GM12878 (cell line): ENCODE results near the gene DDX39B.

Source experiments
- BCLAF1 ChIP-seq: fragments of 450-650 bp; IDR thresholded peaks from 2 replicates; pipeline ENCODE4 v1.6.1; 2017; ENCODE audit warnings: antibody characterized with exemption, mild to moderate bottlenecking, moderate library complexity
- CTCF ChIP-seq, 3 experiments: IDR thresholded peaks in 2 of 3; conservative IDR thresholded peaks in 1 of 3; 2 replicates each; pipeline ENCODE4 v1.5.1; 2011; ENCODE audit warnings: low read depth in 3 of 3, low read length in 3 of 3, mild to moderate bottlenecking in 3 of 3, control low read depth in 2 of 3, moderate library complexity in 2 of 3, inconsistent platforms in 1 of 3, mixed read lengths in 1 of 3; ENCODE audit not compliant: control insufficient read depth in 2 of 3, insufficient read depth in 1 of 3; ENCODE audit errors: extremely low read depth in 1 of 3
- ESRRA ChIP-seq: IDR thresholded peaks from 2 replicates; pipeline ENCODE4 v1.6.1; 2012; ENCODE audit warnings: mild to moderate bottlenecking, low read length, improper control_type of control experiment
- EZH2 ChIP-seq: IDR thresholded peaks from 2 replicates; pipeline ENCODE4 v1.6.1; 2012; ENCODE audit warnings: low read depth, mild to moderate bottlenecking, control low read depth, inconsistent platforms, low read length, borderline replicate concordance; ENCODE audit not compliant: control insufficient read depth
- HDAC2 ChIP-seq: fragments of 200-600 bp; sonication (generic); IDR thresholded peaks from 2 replicates; pipeline ENCODE4 v1.6.1; 2017
- MXI1 ChIP-seq: fragments of 150-350 bp; IDR thresholded peaks from 2 replicates; pipeline ENCODE4 v1.6.1; 2011; ENCODE audit warnings: low read depth, mild to moderate bottlenecking, inconsistent platforms, low read length, improper control_type of control experiment
- POLR2AphosphoS2 ChIP-seq: IDR thresholded peaks from 2 replicates; pipeline ENCODE4 v1.6.1; 2011; ENCODE audit warnings: low read depth, mild to moderate bottlenecking, low read length, improper control_type of control experiment, moderate library complexity
- POLR2AphosphoS5 ChIP-seq: IDR thresholded peaks from 2 replicates; pipeline ENCODE4 v1.6.1; 2011; ENCODE audit warnings: mild to moderate bottlenecking, low read length, inconsistent platforms
- SMAD1 ChIP-seq: fragments of 450-650 bp; IDR thresholded peaks from 2 replicates; pipeline ENCODE4 v1.6.1; 2018; ENCODE audit warnings: mild to moderate bottlenecking, low read depth; ENCODE audit not compliant: partially characterized antibody
- SREBF2 ChIP-seq: IDR thresholded peaks from 2 replicates; pipeline ENCODE4 v1.6.1; 2012; ENCODE audit warnings: mild to moderate bottlenecking, low read length
- SRF ChIP-seq, 2 experiments: IDR thresholded peaks; 2 replicates each; pipeline ENCODE4 v1.6.1; 2011; ENCODE audit warnings: low read depth in 2 of 2, low read length in 2 of 2, mild to moderate bottlenecking in 1 of 2, moderate library complexity in 1 of 2
- ZSCAN29 ChIP-seq: fragments of 450-650 bp; IDR thresholded peaks from 2 replicates; pipeline ENCODE4 v1.6.1; 2017; ENCODE audit warnings: mild to moderate bottlenecking, moderate library complexity

DNA sequence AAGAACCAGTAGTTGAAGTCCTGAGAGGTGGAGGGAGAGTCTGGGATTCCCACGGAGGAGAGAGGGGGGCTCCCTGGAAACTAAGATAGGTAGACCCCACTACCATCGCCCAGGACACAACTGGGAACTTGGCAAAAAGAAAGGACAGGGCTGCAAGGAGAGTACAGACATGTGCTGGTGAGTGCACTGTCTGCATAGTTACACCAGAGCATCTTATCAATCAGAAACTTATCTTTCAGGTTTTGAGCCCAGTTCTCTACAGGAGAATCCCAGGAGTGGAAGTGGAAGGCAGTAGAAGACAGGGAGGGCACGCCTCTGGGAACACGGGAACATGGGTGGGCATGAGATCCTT is 17.8 kb upstream of the DDX39B start:
- TF ChIP-seq HDAC2 = no peak
- TF ChIP-seq SREBF2 = no peak
- TF ChIP-seq MXI1 = no peak
- no peak for TF ChIP-seq POLR2AphosphoS2
- no peak for TF ChIP-seq POLR2AphosphoS5
- no peak for TF ChIP-seq ZSCAN29
- TF ChIP-seq SMAD1 = no peak
- TF ChIP-seq EZH2 = no peak
- TF ChIP-seq ESRRA = no peak
- no peak for TF ChIP-seq BCLAF1
- TF ChIP-seq SRF (IDR thresholded peaks at IDR 0.05; ENCODE audit: low read depth in 2 of 2, low read length in 2 of 2) = no peak
- no peak for TF ChIP-seq CTCF (IDR thresholded peaks at IDR 0.05 in 2 of 3, conservative IDR thresholded peaks at IDR 0.05 in 1 of 3; ENCODE audit: control insufficient read depth in 2 of 3, extremely low read depth in 1 of 3, insufficient read depth in 1 of 3, low read depth in 3 of 3, low read length in 3 of 3)
